Activated CD8-positive, alpha-beta memory T cell treated with anti-CD3 and anti-CD28 coated beads, Interleukin-2, amount 50 U/mL, for 24 hours (primary cell): ENCODE data around the gene MYH15.

ENCODE experiments used
- DNase-seq: peaks from one replicate; pipeline ENCODE4 v3.0.0-alpha.2; 2020; ENCODE audit errors: extremely low read depth

Gene MYH15

GRCh38 chr3:108510496-108510895, at the start of gene MYH15:
MYH15 (minus strand) TSS chr3:108510596; CDS start chr3:108510530, 66 bp downstream.
- DNase-seq: no peak

- DNase-seq: no peak
Observed at GRCh38 chr3:108555966-108556581, 45.7 kb upstream of the MYH15 start.

GRCh38 chr3:108554913-108555571, 44.6 kb upstream of the MYH15 start:
- DNase-seq: no peak

GRCh38 chr3:108554229-108554628, 43.8 kb upstream of the MYH15 start:
- DNase-seq: no peak

GRCh38 chr3:108552267-108553159, 42.1 kb upstream of the MYH15 start:
- DNase-seq: no peak

GRCh38 chr3:108548886-108549285, 38.5 kb upstream of the MYH15 start:
- no peak for DNase-seq

- no peak for DNase-seq
Observed at GRCh38 chr3:108548304-108548703, 37.9 kb upstream of the MYH15 start.

- no peak for DNase-seq
Observed at GRCh38 chr3:108546692-108547091, 36.3 kb upstream of the MYH15 start.

- DNase-seq: no peak
Observed at GRCh38 chr3:108546247-108546646, 35.9 kb upstream of the MYH15 start.

- DNase-seq: no peak
Observed at GRCh38 chr3:108538083-108538482, 27.7 kb upstream of the MYH15 start.

- no peak for DNase-seq
Observed at GRCh38 chr3:108528459-108529252, 18.3 kb upstream of the MYH15 start.

- DNase-seq: no peak
Observed at GRCh38 chr3:108527817-108528216, 17.4 kb upstream of the MYH15 start.

GRCh38 chr3:108527109-108527508, 16.7 kb upstream of the MYH15 start:
- no peak for DNase-seq

GRCh38 chr3:108525971-108526370, 15.6 kb upstream of the MYH15 start:
- no peak for DNase-seq

- DNase-seq: no peak
Observed at GRCh38 chr3:108525256-108525655, 14.9 kb upstream of the MYH15 start.

GRCh38 chr3:108524537-108524936, 14.1 kb upstream of the MYH15 start:
- DNase-seq: no peak

- no peak for DNase-seq
Observed at GRCh38 chr3:108518895-108519294, 8.5 kb upstream of the MYH15 start.

- DNase-seq: no peak
Observed at GRCh38 chr3:108516881-108517280, 6.5 kb upstream of the MYH15 start.

GRCh38 chr3:108513961-108514360, 3.6 kb upstream of the MYH15 start:
- DNase-seq: no peak

- no peak for DNase-seq
Observed at GRCh38 chr3:108512671-108513070, 2.3 kb upstream of the MYH15 start.

- DNase-seq: no peak
Observed at GRCh38 chr3:108511490-108511889, 1.1 kb upstream of the MYH15 start.

- DNase-seq: no peak
Observed at GRCh38 chr3:108511055-108511454, 659 bp upstream of the MYH15 start.
